EH (cell line): ENCODE measurements around the gene HDAC9.

Experiments
- DNase-seq: peaks from one replicate; pipeline ENCODE4 v3.0.0-alpha.2; 2015; ENCODE audit warnings: low read depth

The HDAC9 gene

GRCh38 chr7:18495412-18496340, at the start of gene HDAC9:
TSS of gene HDAC9 (plus strand) at chr7:18495749. CDS start at chr7:18496303, 554 bp downstream.
- DNase-seq, result peak; percentile 70

DNA sequence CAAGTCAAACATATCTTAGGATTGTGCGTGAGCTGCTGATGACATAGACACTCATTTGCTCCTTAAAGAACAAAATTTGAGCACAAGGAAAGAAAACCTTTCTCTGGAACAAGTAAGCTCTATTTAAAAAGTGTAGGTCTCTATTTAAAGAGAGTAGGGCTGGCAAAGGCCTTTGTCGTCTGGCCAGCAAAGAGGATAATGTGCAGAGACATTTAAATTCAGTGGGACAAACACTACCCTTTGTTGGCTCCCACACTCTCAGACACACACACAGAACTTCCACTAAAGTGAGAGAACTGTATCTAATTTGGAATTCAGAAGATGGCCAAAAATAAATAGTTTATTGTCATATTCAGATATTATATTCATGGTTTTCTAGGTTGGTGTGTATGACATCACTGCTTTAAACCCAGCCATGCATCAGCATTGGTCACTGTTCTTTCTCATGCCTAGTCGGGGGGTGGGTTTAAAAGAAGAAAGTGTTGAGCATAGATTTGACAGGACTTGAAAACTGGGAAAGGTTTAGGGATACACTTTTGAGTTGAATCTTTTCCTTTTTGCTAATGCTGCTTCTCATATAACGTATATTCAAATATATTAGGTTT, 49.5 kb upstream of the HDAC9 start:
- DNase-seq, result no peak

DNA sequence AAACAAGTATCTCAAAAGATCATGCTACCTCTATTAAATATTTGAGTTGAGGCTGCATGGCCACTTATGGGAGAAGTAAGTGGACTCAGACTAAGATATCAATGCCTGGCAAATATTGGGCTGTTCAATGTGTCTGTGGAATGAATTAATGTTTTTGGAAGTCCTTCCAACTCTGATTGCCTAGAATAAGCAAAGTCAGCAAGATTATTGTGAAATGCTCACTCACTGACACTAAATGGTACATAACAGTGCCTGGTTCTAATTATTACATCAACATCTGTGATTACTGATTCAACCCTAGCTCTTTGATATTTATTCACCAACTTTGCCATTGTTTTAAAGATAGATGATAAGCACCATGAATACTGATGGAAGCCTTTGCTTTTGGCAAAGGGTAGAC, 45.5 kb upstream of the HDAC9 start:
- DNase-seq, result no peak

- no peak for DNase-seq
Measured at GRCh38 chr7:18455606-18456005, 39.9 kb upstream of the HDAC9 start.

GRCh38 chr7:18457832-18458231, 37.7 kb upstream of the HDAC9 start:
- no peak for DNase-seq

GRCh38 chr7:18458830-18459229, 36.7 kb upstream of the HDAC9 start:
- no peak for DNase-seq

- peak; percentile 37 for DNase-seq
Measured at GRCh38 chr7:18459484-18460245, 35.9 kb upstream of the HDAC9 start.

DNA sequence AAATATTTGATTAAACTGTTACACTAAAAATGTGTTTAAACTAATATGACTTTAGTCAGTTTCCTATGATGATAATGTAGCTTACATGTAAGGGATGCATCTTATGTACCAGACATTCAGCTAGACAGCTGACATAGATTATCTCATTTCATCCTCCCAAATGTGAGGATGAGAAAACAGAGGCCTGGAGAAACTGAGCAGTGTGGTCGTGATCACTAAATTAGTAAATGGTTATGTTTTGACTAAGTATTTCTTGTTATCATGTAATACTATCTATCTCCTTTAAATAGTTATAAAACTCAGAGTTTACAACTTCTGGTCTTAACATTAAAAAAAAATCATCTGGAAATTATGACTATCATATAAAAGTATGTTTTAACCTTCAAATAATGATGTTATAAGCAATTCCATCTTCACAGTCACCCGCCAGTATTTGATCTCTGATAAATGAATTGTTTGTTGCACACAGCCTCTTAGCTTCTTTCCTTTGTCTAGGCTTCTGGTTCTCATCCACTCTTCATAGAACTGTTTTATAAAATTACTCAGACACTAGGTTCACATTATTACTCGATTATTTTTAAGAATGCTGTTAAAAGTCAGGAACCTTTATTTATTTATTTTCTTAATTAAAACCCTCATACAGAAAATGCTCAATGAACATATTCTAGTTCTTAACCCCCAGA, 33.6 kb upstream of the HDAC9 start:
- DNase-seq, result no peak

DNA sequence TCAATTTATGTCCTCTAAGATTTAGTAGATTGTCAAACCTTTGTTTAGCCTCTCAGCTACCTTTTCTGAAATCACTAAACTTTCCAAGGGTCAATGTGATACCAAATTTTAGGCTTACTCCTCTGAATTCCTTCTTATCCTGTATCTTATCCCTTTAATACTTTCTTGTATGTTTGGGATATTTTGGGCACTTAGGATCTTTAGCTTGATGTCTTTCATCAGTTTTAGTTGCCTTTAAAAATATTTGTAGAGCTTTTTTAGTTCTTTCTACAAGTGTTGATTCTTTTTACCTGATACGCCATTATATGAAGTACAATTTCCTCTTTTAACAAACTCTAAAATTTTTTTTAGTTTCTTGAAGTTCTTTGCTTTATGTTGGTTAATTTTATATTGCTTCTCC, 30.7 kb upstream of the HDAC9 start:
- no peak for DNase-seq

- DNase-seq, result peak; percentile 26
Measured at GRCh38 chr7:18467011-18467410, 28.5 kb upstream of the HDAC9 start.

- no peak for DNase-seq
Measured at GRCh38 chr7:18468795-18469194, 26.8 kb upstream of the HDAC9 start.

- DNase-seq, result no peak
Measured at GRCh38 chr7:18469316-18469715, 26.2 kb upstream of the HDAC9 start.

DNA sequence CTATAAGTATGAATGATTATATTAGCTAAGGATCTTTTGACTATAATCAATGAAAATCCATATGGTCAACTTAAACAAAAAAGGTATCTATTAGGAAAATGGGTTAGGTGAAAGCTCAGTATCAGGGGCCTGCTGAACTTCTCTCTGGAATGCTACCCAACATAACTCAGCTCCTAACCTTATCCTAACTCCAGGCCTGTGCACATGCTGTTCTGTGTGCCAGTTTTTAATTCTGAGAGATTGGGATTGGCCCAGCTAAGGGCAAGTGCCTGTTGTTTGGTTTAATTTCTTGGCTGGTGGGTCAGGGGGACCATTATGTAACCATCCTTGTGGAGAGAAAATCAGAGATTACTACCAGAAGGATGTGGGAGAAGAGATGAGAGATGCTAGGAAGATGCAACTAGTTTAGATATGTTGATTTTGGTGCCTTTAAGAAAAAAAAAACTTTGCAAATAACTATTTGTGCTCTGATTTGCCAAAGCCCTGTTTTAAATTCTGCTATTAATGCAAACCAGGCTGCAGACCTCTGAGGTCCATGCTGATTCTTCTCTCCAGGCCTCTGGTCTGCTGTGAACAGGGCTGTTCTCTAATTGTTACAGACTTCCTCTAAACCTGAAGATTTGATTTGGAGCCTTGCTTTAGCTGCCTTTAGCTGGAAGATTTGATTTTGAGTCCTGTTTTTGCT, 23.9 kb upstream of the HDAC9 start:
- no peak for DNase-seq

- DNase-seq, result no peak
Measured at GRCh38 chr7:18472161-18472483, 23.4 kb upstream of the HDAC9 start.

GRCh38 chr7:18473119-18473518, 22.4 kb upstream of the HDAC9 start:
- DNase-seq, result no peak

- no peak for DNase-seq
Measured at GRCh38 chr7:18474944-18475343, 20.6 kb upstream of the HDAC9 start.

DNA sequence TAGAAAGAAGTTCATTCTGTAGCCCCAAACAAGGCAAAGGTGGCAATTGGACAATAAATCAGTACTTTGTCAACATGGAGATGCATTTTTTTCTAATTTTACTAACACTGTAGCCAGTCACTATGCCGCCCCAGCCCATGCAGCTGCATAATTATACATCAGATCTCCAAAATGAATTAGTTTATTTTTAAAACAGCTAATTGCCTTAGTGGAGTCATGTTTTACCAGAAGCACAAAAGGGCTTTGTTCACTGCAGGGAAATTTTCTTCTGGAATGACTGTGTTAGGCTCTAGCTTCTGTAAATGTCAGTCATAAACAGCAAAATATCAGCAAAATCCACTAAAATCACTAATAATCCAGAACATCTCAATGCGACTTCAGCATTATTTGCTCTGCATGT, 20.1 kb upstream of the HDAC9 start:
- no peak for DNase-seq

GRCh38 chr7:18481776-18482175, 13.8 kb upstream of the HDAC9 start:
- DNase-seq, result no peak

GRCh38 chr7:18488049-18488448, 7.5 kb upstream of the HDAC9 start:
- DNase-seq, result no peak

GRCh38 chr7:18489624-18490023, 5.9 kb upstream of the HDAC9 start:
- DNase-seq, result no peak

DNA sequence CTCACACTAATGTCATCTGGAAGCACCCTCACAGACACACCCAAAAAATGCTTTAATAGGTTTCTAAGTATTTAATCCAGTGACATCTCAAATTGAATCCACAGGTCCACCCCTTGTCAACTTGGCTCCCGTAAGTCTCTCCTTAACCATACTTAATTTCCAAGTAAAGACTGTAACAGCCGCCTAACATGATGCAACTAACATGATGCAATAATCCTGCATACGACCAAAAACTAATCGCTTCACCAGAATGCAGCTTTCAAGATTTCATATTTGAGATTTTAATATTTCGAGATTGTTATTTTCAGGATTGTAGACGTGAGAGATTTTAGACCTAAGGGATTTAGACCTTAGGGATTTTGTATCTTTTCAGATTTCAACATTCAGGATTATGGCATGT, 3.7 kb upstream of the HDAC9 start:
- DNase-seq, result no peak

GRCh38 chr7:18494406-18494805, 1.1 kb upstream of the HDAC9 start:
- no peak for DNase-seq
